Heart left ventricle (tissue), 13 donors: ENCODE measurements around the gene ERC1.

Experiments used
- POLR2A ChIP-seq, 2 donors: fragments of 450-650 bp; IDR thresholded peaks; one replicate each; pipeline ENCODE4 v1.6.1; 2017; ENCODE audit warnings: antibody characterized with exemption in 2 of 2, mild to moderate bottlenecking in 2 of 2, moderate library complexity in 2 of 2
- TF ChIP-seq, protein P1 (sequence below), 12 donors: fragments of 200-600 bp; sonication (generic) in 4 of 12; IDR thresholded peaks; one replicate each; pipeline versions ENCODE4 v1.5.0 to v1.8.0; 2018 to 2022; ENCODE audit warnings: antibody characterized with exemption in 12 of 12, mild to moderate bottlenecking in 5 of 12
- donor health status: ischemic (EF 13 %, LVEDD 7.1; RV severe dilation, severe dysfunction).
- donor health status: DM: no; HTN: yes; CAD: no.
- donor health status: DM: no; HTN: no; CAD: no.
- donor health status: ischemic (EF 25% LVEDD 6.9; RV normal size, moderate dysfunction).
- donor health status: ischemic (EF 25% LVEDD 5.7; RV mildly dilated, moderate dysfunction).
- donor health status: ischemic (EF 35%, LVEDD 5.7; RV mildly dilated, moderate dysfunction).
- donor health status: nonischemic (EF 11% LVEDD 7.7; RV severe dilation, severe dysfunction).
- donor health status: DM: yes; HTN: yes; CAD: no.
- donor health status: PGD.
- donor health status: ischemic (EF 29% LVEDD 5.4; RV normal size, mild dysfunction).
- donor health status: nonischemic (EF 23%, LVEDD 6.1; RV moderate dilation, normal function).

DNA sequence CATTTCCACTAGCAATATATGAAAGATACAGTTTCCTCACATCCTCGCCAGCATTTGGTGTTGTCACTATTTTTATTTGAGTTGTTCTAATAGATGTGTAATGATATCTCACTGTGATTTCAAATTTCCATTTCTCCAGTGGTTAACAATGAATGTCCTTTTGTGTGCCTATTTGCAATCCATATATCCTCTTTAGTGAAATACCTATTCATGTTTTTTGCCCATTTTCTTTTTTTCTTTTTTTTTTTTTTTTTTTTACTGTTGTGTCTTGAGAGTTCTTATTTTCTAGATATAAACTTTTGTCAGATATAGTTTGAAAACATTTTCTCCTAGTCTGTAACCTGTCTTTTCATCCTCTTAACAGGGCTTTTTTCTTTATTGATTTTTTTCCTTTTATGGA lies 524.4 kb downstream of the ERC1 start:
- no peak for TF ChIP-seq POLR2A (IDR thresholded peaks at IDR 0.05)
- TF ChIP-seq, protein P1, sequence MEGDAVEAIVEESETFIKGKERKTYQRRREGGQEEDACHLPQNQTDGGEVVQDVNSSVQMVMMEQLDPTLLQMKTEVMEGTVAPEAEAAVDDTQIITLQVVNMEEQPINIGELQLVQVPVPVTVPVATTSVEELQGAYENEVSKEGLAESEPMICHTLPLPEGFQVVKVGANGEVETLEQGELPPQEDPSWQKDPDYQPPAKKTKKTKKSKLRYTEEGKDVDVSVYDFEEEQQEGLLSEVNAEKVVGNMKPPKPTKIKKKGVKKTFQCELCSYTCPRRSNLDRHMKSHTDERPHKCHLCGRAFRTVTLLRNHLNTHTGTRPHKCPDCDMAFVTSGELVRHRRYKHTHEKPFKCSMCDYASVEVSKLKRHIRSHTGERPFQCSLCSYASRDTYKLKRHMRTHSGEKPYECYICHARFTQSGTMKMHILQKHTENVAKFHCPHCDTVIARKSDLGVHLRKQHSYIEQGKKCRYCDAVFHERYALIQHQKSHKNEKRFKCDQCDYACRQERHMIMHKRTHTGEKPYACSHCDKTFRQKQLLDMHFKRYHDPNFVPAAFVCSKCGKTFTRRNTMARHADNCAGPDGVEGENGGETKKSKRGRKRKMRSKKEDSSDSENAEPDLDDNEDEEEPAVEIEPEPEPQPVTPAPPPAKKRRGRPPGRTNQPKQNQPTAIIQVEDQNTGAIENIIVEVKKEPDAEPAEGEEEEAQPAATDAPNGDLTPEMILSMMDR (IDR thresholded peaks at IDR 0.05) = no peak
